Large intestine (tissue), 3 donors: Measurements from ENCODE around the gene CTSC. TPM values are rescaled to one million over a fixed set of nuclear protein-coding genes. Genes with fewer than 3 reads are reported as not detected.
A peak's percentile ranks its signal among the peaks of the same experiment; 100 is the strongest.

Source experiments
- DNase-seq, 2 donors: peaks; one replicate each; pipeline versions ENCODE4 v3.0.0 to v3.0.0-alpha.2; 2013
- H3K27ac ChIP-seq: one replicate; pipeline ENCODE4 v1.5.1; 2013; ENCODE audit warnings: low read length
- H3K27me3 ChIP-seq: 2 replicates; pipeline ENCODE4 v1.6.1; 2013; ENCODE audit warnings: low read length; ENCODE audit not compliant: control insufficient read depth, insufficient read depth
- H3K36me3 ChIP-seq: 2 replicates; pipeline ENCODE4 v1.6.1; 2013; ENCODE audit warnings: low read length; ENCODE audit not compliant: control insufficient read depth, insufficient read depth
- H3K4me1 ChIP-seq: one replicate; pipeline ENCODE4 v1.6.1; 2013; ENCODE audit warnings: low read length; ENCODE audit not compliant: control insufficient read depth, insufficient read depth
- H3K4me3 ChIP-seq: one replicate; pipeline ENCODE4 v1.5.1; 2013; ENCODE audit warnings: low read length
- H3K9me3 ChIP-seq: one replicate; pipeline ENCODE4 v1.6.1; 2013; ENCODE audit warnings: mild to moderate bottlenecking, low read depth, low read length, moderate library complexity; ENCODE audit not compliant: control insufficient read depth
- WGBS: methylation state at CpG from one replicate; pipeline ENCODE4 v1.1.5; 2013; ENCODE audit warnings: low lambda C conversion rate; ENCODE audit not compliant: insufficient coverage; 5-methylcytosine and 5-hydroxymethylcytosine counted together
- polyA plus RNA-seq: library from polyadenylated mRNA; unstranded; fragments of 120-200 nt; gene quantifications from one replicate; pipeline ENCODE4 v1.2.1, GENCODE V29; 2013

Gene CTSC
- polyA plus RNA-seq, 1 donor: 126 TPM

- Histone ChIP-seq H3K9me3 (no peaks in the 10 kb centered on the region), H3K4me1 (no peaks in the 10 kb centered on the region), H3K27me3 (no peaks in the 10 kb centered on the region), H3K36me3 (no peaks in the 10 kb centered on the region), H3K27ac (no peak overlapping the region), H3K4me3 (no peak overlapping the region)
- WGBS: 100% methylated on average over 1 of the region's 4 CpGs
- DNase-seq: no peak
Observed at GRCh38 chr11:88353835-88354496, 16.4 kb upstream of the CTSC start.

GRCh38 chr11:88353386-88353785 is 15.8 kb upstream of the CTSC start:
- Histone ChIP-seq H3K36me3 (no peaks in the 10 kb centered on the region), H3K27ac (no peak overlapping the region), H3K27me3 (no peaks in the 10 kb centered on the region), H3K4me1 (no peaks in the 10 kb centered on the region), H3K9me3 (no peaks in the 10 kb centered on the region), H3K4me3 (no peak overlapping the region)
- WGBS: 92% methylated on average over 2 of the region's 3 CpGs
- DNase-seq: no peak

GRCh38 chr11:88352139-88352538 is 14.6 kb upstream of the CTSC start:
- no peak overlapping the region for H3K4me3 ChIP-seq
- H3K27me3 ChIP-seq: no peaks in the 10 kb centered on the region
- no peaks in the 10 kb centered on the region for H3K36me3 ChIP-seq
- DNase-seq: no peak
- no peak overlapping the region for H3K27ac ChIP-seq
- no peaks in the 10 kb centered on the region for H3K4me1 ChIP-seq
- no peaks in the 10 kb centered on the region for H3K9me3 ChIP-seq

GRCh38 chr11:88348870-88349269 is 11.3 kb upstream of the CTSC start:
- Histone ChIP-seq H3K4me1 (no peaks in the 10 kb centered on the region), H3K27me3 (no peaks in the 10 kb centered on the region), H3K36me3 (no peaks in the 10 kb centered on the region), H3K4me3 (no peak overlapping the region), H3K9me3 (no peaks in the 10 kb centered on the region), H3K27ac (no peak overlapping the region)
- DNase-seq: no peak
- WGBS: no CpG with 5 or more reads among the region's 1 CpG

GRCh38 chr11:88345949-88346348 is 8.4 kb upstream of the CTSC start:
- DNase-seq: no peak
- H3K4me3 ChIP-seq: no peak overlapping the region
- no peaks in the 10 kb centered on the region for H3K4me1 ChIP-seq
- no peaks in the 10 kb centered on the region for H3K9me3 ChIP-seq
- WGBS: 100% methylated on average over 1 of the region's 1 CpG
- no peaks in the 10 kb centered on the region for H3K27me3 ChIP-seq
- H3K27ac ChIP-seq: no peak overlapping the region
- no peaks in the 10 kb centered on the region for H3K36me3 ChIP-seq

GRCh38 chr11:88345408-88345807 is 7.9 kb upstream of the CTSC start:
- H3K27me3 ChIP-seq: no peaks in the 10 kb centered on the region
- no peaks in the 10 kb centered on the region for H3K9me3 ChIP-seq
- H3K27ac ChIP-seq: no peak overlapping the region
- no peak overlapping the region for H3K4me3 ChIP-seq
- H3K36me3 ChIP-seq: no peaks in the 10 kb centered on the region
- no peaks in the 10 kb centered on the region for H3K4me1 ChIP-seq
- WGBS: 65% methylated on average over 2 of the region's 2 CpGs
- no peak for DNase-seq

- H3K27me3 ChIP-seq: no peaks in the 10 kb centered on the region
- no peak overlapping the region for H3K4me3 ChIP-seq
- no peaks in the 10 kb centered on the region for H3K4me1 ChIP-seq
- no peak for DNase-seq
- H3K9me3 ChIP-seq: no peaks in the 10 kb centered on the region
- WGBS: 86% methylated on average over 2 of the region's 2 CpGs
- no peak overlapping the region for H3K27ac ChIP-seq
- no peaks in the 10 kb centered on the region for H3K36me3 ChIP-seq
Observed at GRCh38 chr11:88344869-88345268, 7.3 kb upstream of the CTSC start.

- no peak for DNase-seq
- Histone ChIP-seq H3K9me3 (peaks cover 2% of the 10 kb centered on the region), H3K4me3 (no peak overlapping the region), H3K4me1 (peaks cover 4% of the 10 kb centered on the region), H3K27me3 (no peaks in the 10 kb centered on the region), H3K27ac (no peak overlapping the region), H3K36me3 (no peaks in the 10 kb centered on the region)
- WGBS: no CpG with 5 or more reads among the region's 4 CpGs
Observed at GRCh38 chr11:88341522-88342251, 4.2 kb upstream of the CTSC start.

- no peak for DNase-seq
- Histone ChIP-seq H3K4me1 (peaks cover 4% of the 10 kb centered on the region), H3K27ac (no peak overlapping the region), H3K9me3 (peaks cover 2% of the 10 kb centered on the region), H3K36me3 (no peaks in the 10 kb centered on the region), H3K27me3 (no peaks in the 10 kb centered on the region), H3K4me3 (no peak overlapping the region)
- 95% methylated on average over 2 of the region's 3 CpGs for WGBS
Observed at GRCh38 chr11:88340366-88340935, 2.9 kb upstream of the CTSC start.

GRCh38 chr11:88337987-88338668 is 592 bp upstream of the CTSC start:
- DNase-seq: peak; percentile 59 to 80
- WGBS: 0% methylated on average over 3 of the region's 15 CpGs
- no peaks in the 10 kb centered on the region for H3K27me3 ChIP-seq
- H3K27ac ChIP-seq: peak overlapping the region; percentile 71
- peak overlapping the region; percentile 78 for H3K4me3 ChIP-seq
- H3K9me3 ChIP-seq: peaks cover 2% of the 10 kb centered on the region
- no peaks in the 10 kb centered on the region for H3K36me3 ChIP-seq
- peaks cover 4% of the 10 kb centered on the region for H3K4me1 ChIP-seq
